ENCODE data around the gene TNFAIP8L1.

GRCh38 chr19:4662020-4662695 lies 22.8 kb downstream of the TNFAIP8L1 start:
- TF ChIP-seq CREB1 (IDR thresholded peaks at IDR 0.05) (no peak), SIX5 (IDR thresholded peaks at IDR 0.05; ENCODE audit: low read depth, low read length) (no peak), POLR2A (IDR thresholded peaks at IDR 0.05; ENCODE audit: control extremely low read depth in 1 of 2, low read depth in 2 of 2, low read length in 2 of 2) (no peak), CTCF (IDR thresholded peaks at IDR 0.05; ENCODE audit: control extremely low read depth in 1 of 3, insufficient read depth in 1 of 3, low read depth in 1 of 3, low read length in 3 of 3) (no peak), TAF1 (IDR thresholded peaks at IDR 0.05; ENCODE audit: low read depth, low read length) (no peak), FOSL1 (IDR thresholded peaks at IDR 0.05; ENCODE audit: insufficient read depth, low read depth, low read length) (no peak), SIN3A (conservative IDR thresholded peaks at IDR 0.05 in 1 of 2, IDR thresholded peaks at IDR 0.05 in 1 of 2; ENCODE audit: low read depth in 1 of 2, low read length in 2 of 2) (no peak), RFX5 (IDR thresholded peaks at IDR 0.05; ENCODE audit: borderline replicate concordance, low read depth, low read length) (no peak), EP300 (IDR thresholded peaks at IDR 0.05; ENCODE audit: borderline replicate concordance in 1 of 2, low read depth in 2 of 2, low read length in 2 of 2) (no peak), NRF1 (IDR thresholded peaks at IDR 0.05; ENCODE audit: low read depth, low read length) (no peak), CHD2 (IDR thresholded peaks at IDR 0.05; ENCODE audit: low read length) (no peak)
